A673 (cell line): Measurements from ENCODE around the gene MTMR2.

Experiments
- CTCF ChIP-seq: fragments of 300-800, 200-600 bp; sonication (generic); conservative IDR thresholded peaks from 2 replicates; pipeline ENCODE4 v1.5.1; 2017; ENCODE audit warnings: low read depth, mild to moderate bottlenecking, antibody characterized with exemption, low read length, moderate library complexity, mixed read lengths
- EZH2 ChIP-seq: fragments of 200-600 bp; sonication (generic); IDR thresholded peaks from 2 replicates; pipeline ENCODE4 v1.6.1; 2017; ENCODE audit warnings: borderline replicate concordance, low read depth, mild to moderate bottlenecking, mixed read lengths, antibody characterized with exemption, low read length; ENCODE audit not compliant: poor library complexity, severe bottlenecking

GRCh38 chr11:95802806-95803205 lies 121.1 kb downstream of the MTMR2 start:
- TF ChIP-seq CTCF = no peak
- TF ChIP-seq EZH2 = no peak
